BE2C (cell line): ENCODE data around the gene SIAH2.
A peak's percentile ranks its signal among the peaks of the same experiment; 100 is the strongest.

Experiments
- DNase-seq: peaks from one replicate; pipeline ENCODE4 v3.0.0-alpha.2; 2020
- H3K27me3 ChIP-seq: fragments of 250-450 bp; sonication (Bioruptor Pico); 2 replicates; pipeline ENCODE4 v1.5.1; 2020; ENCODE audit warnings: mild to moderate bottlenecking
- H3K36me3 ChIP-seq: fragments of 250-450 bp; sonication (Bioruptor Pico); 2 replicates; pipeline ENCODE4 v1.5.1; 2020; ENCODE audit warnings: mild to moderate bottlenecking
- H3K4me1 ChIP-seq: fragments of 250-450 bp; sonication (Bioruptor Pico); 2 replicates; pipeline ENCODE4 v1.5.1; 2020
- H3K4me3 ChIP-seq: 2 replicates; pipeline ENCODE4 v1.5.1; 2011; ENCODE audit warnings: low read depth, low read length
- H3K9me3 ChIP-seq: fragments of 250-450 bp; sonication (Bioruptor Pico); 2 replicates; pipeline ENCODE4 v1.5.1; 2020
- TF ChIP-seq, protein P1 (sequence below): IDR thresholded peaks from 2 replicates; pipeline ENCODE4 v1.5.1; 2012; ENCODE audit warnings: mild to moderate bottlenecking, low read depth, low read length

The SIAH2 gene

GRCh38 chr3:150783316-150783715, 20.3 kb upstream of the SIAH2 start:
- Histone ChIP-seq H3K4me3 (no peak overlapping the region), H3K4me1 (no peaks in the 10 kb centered on the region), H3K9me3 (no peaks in the 10 kb centered on the region), H3K36me3 (no peaks in the 10 kb centered on the region), H3K27me3 (peaks cover 7% of the 10 kb centered on the region)
- DNase-seq: no peak
- TF ChIP-seq, protein P1, sequence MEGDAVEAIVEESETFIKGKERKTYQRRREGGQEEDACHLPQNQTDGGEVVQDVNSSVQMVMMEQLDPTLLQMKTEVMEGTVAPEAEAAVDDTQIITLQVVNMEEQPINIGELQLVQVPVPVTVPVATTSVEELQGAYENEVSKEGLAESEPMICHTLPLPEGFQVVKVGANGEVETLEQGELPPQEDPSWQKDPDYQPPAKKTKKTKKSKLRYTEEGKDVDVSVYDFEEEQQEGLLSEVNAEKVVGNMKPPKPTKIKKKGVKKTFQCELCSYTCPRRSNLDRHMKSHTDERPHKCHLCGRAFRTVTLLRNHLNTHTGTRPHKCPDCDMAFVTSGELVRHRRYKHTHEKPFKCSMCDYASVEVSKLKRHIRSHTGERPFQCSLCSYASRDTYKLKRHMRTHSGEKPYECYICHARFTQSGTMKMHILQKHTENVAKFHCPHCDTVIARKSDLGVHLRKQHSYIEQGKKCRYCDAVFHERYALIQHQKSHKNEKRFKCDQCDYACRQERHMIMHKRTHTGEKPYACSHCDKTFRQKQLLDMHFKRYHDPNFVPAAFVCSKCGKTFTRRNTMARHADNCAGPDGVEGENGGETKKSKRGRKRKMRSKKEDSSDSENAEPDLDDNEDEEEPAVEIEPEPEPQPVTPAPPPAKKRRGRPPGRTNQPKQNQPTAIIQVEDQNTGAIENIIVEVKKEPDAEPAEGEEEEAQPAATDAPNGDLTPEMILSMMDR: no peak

DNA sequence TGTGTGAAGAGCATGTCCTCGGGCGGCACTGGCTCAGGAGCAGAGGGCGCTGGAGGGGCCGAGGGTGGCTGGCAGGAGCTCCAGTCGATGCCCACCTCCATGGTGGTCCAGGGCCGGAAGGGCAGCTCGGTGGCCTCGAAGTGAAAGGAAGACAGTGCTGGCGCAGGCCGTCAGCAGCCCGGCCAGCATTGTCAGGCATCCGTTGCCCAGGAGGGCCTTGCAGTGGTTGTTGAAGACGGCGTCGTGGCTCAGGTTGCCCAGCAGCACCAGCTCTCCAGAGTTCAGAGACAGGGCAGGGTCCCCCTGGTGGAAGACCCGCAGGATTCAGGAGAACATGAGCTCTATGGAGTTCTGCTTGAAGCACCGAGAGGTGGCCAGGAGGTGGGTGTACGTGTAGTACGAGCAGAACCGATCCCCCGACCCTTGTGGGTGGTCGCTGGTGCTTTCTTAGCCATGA, 16.5 kb upstream of the SIAH2 start:
- TF ChIP-seq, protein P1: no peak
- no peak for DNase-seq
- H3K36me3 ChIP-seq: no peaks in the 10 kb centered on the region
- no peaks in the 10 kb centered on the region for H3K9me3 ChIP-seq
- H3K4me1 ChIP-seq: no peaks in the 10 kb centered on the region
- no peaks in the 10 kb centered on the region for H3K27me3 ChIP-seq
- H3K4me3 ChIP-seq: no peak overlapping the region

DNA sequence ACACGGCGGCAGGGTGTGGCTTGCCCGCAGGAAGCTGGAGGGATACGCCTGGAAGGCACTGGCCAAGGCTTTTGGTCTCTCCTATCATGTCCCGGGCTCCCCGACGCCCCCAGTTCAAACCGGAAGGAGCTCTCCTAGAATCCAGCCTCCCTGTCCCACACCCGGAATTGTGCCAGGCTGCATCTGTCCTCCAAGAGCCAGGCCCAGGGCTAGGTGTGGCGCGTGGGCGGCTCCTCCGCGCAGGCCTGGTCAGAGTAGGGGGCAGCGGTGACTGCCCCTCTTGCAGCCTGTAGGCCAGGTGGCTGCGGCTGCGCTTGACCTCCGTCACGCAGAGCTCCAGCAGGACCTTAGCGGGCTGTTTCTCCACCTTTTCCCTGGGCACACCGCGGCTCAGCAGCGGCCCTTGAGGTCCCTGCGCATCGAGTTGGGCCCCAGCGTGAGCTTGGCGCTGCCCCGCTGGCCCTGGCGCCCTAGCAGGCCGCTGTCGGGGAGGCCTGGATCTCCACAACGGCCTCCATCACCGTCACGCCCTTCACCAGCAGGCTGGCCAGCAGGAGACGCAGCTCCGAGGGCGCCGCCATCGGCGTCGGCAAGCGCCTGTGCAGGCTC, 15.9 kb upstream of the SIAH2 start:
- no peaks in the 10 kb centered on the region for H3K36me3 ChIP-seq
- no peaks in the 10 kb centered on the region for H3K9me3 ChIP-seq
- H3K4me1 ChIP-seq: no peaks in the 10 kb centered on the region
- no peak overlapping the region for H3K4me3 ChIP-seq
- TF ChIP-seq, protein P1: no peak
- no peaks in the 10 kb centered on the region for H3K27me3 ChIP-seq
- no peak for DNase-seq

- Histone ChIP-seq H3K4me1 (peaks cover 11% of the 10 kb centered on the region), H3K36me3 (no peaks in the 10 kb centered on the region), H3K9me3 (no peaks in the 10 kb centered on the region), H3K27me3 (no peaks in the 10 kb centered on the region), H3K4me3 (no peak overlapping the region)
- TF ChIP-seq, protein P1: no peak
- DNase-seq: no peak
Observed at GRCh38 chr3:150775001-150775599, 12.1 kb upstream of the SIAH2 start.

- Histone ChIP-seq H3K4me3 (no peak overlapping the region), H3K4me1 (peaks cover 11% of the 10 kb centered on the region), H3K9me3 (no peaks in the 10 kb centered on the region), H3K27me3 (no peaks in the 10 kb centered on the region), H3K36me3 (no peaks in the 10 kb centered on the region)
- TF ChIP-seq, protein P1: no peak
- no peak for DNase-seq
Observed at GRCh38 chr3:150773616-150774192, 10.7 kb upstream of the SIAH2 start.

DNA sequence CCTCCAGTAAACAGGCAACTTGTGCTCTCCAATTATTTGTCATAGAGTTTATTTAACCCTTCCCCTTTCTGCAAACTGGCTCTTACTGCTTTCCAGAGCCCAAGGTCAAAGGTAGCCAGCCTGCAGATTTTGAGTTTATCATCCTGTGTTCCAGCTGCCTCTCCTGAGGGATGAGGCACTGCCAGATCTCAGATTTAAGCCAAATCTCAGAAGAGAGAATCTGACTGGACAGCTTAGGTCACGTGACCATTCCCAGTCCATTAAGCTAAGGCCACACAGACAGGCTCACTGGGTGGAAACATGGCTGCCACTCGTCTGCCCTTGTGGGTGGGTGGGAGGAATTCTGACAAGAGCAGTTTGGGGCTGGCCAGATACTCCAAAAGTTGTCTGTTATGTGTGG, 8.6 kb upstream of the SIAH2 start:
- TF ChIP-seq, protein P1: no peak

More for the DNA sequence above, 8.6 kb upstream of the SIAH2 start:
- DNase-seq: peak; percentile 70
- H3K4me1 ChIP-seq: peaks cover 11% of the 10 kb centered on the region
- no peaks in the 10 kb centered on the region for H3K9me3 ChIP-seq
- H3K4me3 ChIP-seq: no peak overlapping the region
- H3K27me3 ChIP-seq: no peaks in the 10 kb centered on the region
- H3K36me3 ChIP-seq: no peaks in the 10 kb centered on the region
